Cerebellar nuclear complex (tissue), 1 donor: ENCODE results near the gene PALM2AKAP2.

Source experiments
- DNase-seq, 2 experiments: peaks; one replicate each; lab custom pipeline; 2025; lab: John Stamatoyannopoulos, UW

Gene PALM2AKAP2

DNA sequence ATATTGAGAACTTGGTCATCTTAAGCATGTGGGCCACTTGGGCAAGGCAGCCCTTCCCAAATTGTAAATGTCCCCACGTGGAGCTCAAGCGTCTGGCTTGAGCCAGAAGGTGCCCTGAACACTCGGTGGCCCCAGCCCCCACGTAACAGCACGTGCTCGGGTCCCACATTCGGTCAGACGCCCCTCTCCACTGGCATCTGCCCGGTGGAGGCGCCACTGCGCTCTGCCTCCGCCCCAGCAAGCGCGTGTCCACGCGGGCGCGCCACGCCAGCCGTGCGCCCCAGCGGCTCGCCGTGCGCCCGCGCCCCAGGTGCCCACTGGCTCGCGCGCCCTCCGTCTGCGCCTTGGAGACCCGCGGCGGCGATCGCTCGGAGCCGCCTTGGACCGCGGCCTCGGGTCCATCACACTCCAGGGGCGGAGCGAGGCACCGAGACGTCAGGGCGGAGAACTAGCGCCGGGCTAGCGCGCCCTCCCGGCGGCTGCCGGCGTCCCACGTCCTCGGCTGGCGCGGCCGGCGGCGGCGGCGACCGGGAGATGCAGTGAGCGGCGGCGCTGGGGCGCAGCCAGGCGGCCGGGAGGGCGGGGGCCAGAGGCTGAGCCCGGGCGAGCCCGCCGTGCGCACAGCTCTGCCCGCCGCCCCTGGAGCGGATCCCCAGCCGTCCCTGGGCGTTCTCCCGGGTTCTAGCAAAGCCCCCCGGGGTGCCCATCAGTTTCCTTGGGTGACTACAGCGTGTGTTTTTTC lies at the start of gene PALM2AKAP2:
Gene PALM2AKAP2, plus strand, starts transcription at position 488 of the 742 bp plus-strand sequence. CDS start 291 bp downstream, outside the sequence.
- DNase-seq: no peak

GRCh38 chr9:109730228-109730627 lies 49.8 kb upstream of the PALM2AKAP2 start:
- no peak for DNase-seq

DNA sequence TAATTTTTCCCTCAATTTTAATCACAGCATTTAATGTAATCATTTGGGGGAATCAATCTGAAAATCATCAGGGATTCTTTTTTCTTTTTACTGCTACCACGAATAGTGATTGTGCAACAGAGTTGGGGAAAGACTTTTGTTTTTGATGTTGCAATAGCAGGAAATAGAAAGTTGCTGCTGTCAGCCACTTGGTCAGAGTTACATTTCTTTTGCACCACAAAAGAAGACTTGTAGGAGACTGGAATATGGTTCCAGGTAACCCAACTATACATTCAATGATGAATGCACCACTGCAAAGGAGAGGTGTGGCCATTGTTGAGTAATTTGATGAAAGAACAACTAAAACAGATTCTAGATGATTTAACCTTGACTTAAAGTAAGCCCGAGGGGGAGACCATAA lies 46.3 kb upstream of the PALM2AKAP2 start:
- no peak for DNase-seq

- no peak for DNase-seq
Observed at GRCh38 chr9:109734814-109735213, 45.2 kb upstream of the PALM2AKAP2 start.

DNA sequence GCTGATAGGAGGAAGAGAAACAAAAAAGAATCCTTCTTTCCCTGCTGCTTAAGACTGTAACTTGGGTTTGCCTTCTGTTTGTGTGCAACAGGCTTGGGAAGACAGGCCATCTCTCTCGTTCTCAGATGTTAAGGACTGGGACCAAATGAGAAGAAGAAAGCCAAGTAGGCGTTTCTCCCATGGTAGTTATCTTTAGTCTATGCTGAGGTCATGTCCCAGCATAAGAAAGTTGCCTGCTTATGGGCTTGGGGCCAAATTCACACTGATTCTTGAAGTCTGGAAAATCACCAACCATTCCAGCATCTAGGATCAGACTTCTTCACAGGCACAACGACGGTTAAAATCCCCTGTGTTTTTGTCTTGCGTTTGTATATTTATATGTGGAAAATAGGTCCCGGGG lies 44.2 kb upstream of the PALM2AKAP2 start:
- DNase-seq: no peak

DNA sequence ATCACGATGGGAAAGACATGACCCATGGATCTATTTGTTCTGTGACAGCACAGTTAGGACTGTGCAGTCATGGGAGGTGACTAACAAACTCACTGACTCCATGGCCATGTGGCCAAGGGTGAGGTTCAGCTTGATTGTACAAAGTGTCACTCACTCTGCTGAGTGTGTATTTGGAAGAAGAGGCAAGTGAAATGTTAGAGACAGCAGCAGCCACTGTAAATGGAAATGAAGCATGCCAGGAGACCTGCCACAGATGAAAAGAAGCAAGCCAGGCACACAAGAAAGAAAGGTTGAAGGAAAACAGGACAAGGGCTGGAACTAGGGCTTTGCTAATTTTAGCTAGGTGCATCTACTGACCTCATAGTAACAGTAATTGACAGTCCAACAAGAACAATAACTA lies 42.7 kb upstream of the PALM2AKAP2 start:
- no peak for DNase-seq

DNA sequence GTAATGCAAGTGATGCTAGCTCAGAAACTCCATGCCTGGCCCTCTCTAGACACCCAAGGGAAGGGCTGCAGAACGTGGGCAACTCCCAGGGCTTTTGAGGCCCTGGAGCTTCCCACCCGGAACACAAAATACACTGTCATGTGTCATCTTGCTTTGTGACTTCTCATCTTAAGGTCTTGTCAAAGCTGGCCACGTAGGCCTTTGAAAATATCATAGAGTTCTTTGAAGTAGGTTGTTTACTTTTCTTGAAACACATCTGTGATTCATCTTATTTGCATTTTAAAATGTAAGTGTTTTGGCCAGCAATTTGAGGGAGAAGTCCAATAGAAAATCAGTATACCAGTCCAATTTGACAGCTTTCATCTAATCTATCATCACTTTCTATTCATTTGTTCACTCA lies 40.2 kb upstream of the PALM2AKAP2 start:
- DNase-seq: no peak

GRCh38 chr9:109742776-109743348 lies 37.1 kb upstream of the PALM2AKAP2 start:
- no peak for DNase-seq

DNA sequence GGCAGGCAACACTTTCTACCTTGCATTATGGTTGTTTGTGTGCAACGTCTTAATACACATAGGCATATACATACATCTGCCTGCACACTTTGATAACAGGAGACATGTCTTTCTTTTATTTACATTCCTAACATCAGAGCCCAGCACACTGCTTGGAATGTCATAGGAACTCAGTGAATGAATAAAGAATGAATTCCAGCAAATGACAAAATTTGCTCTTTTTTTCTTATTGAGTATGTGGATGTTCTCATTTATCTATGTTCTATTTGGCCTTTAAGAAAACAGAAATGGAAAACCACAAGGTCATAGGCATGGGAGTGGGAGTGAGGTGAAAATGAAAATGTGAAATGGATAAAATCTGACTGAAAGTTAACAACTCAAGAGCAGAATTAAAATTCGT lies 36.3 kb upstream of the PALM2AKAP2 start:
- DNase-seq: no peak

GRCh38 chr9:109745335-109746283 lies 34.4 kb upstream of the PALM2AKAP2 start:
- DNase-seq: no peak

DNA sequence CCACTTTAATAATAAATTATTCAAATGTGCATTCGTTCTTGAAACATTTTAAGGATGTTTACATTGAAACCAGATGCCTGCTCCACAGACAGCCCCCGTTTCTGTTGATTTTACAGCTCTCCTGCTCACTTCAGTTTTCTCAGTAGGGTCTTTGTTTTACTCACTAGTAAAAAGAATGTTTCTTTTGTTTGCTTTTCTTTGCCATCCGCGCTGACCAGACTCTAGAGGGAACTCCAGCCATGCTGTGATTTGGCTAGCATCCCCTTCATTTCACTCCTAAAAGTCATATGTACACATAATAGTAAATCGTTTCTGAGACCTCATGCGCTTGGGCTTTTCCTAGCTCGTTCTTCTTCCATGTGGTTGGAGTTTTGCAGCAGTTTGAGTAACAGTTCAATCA lies 28.7 kb upstream of the PALM2AKAP2 start:
- no peak for DNase-seq

DNA sequence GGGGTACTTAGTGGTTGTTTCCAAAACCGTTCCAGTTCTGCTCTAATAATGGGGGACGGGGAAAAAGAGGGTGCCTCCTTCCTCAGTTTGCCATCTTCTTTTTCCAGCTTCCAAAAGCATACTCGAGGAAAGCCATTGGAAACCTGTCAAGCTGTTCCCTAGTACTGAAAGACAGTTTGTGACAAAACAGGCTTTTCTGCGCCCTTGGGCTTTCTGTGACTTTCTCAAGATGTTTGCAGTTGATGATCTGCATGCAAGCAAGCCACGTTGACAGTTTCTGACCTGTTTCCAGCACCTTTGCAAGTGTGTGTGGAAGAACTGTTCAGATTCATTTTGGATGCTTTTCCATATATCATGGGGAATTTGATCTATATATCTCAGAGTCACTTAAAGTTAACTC lies 26.7 kb upstream of the PALM2AKAP2 start:
- no peak for DNase-seq

GRCh38 chr9:109755040-109755439 lies 25.0 kb upstream of the PALM2AKAP2 start:
- no peak for DNase-seq

DNA sequence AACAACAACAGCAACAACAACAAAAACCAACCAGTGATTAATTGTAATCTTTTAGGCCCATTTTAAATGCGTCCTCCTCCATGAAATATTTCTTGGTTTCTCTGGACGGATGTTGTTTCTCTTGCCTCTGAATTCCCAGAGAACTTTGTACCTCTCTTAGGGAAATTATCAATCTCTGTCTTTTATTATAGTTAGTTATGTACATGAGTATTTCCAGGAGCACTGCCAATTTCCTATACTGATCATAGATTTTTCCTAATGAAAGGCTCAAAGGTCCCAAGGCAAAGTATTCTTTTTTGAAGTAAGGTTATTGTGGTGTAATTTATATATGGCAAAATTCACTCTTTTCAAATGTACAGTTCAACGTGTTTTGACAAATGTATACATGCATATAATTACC lies 20.4 kb upstream of the PALM2AKAP2 start:
- DNase-seq: no peak

DNA sequence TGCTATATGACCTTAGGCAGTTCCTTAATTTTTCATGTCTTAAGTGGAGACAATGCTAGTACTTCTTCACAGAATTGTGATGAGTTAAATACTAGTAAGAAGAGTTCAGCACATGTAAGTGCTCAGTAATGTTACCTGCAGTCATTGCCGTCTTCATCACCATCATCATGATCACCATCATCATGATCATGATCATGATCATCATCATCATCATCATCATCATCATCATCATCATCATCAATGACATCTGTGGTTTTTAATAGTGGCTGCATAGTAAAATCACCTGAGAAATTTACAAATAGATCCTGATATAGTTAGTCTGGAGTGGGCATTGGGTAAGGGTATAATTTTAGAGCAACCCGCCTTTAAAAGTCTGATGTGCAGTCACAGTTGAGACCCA lies 14.7 kb upstream of the PALM2AKAP2 start:
- no peak for DNase-seq

GRCh38 chr9:109765830-109766229 lies 14.2 kb upstream of the PALM2AKAP2 start:
- DNase-seq: no peak

GRCh38 chr9:109766351-109766750 lies 13.6 kb upstream of the PALM2AKAP2 start:
- no peak for DNase-seq

DNA sequence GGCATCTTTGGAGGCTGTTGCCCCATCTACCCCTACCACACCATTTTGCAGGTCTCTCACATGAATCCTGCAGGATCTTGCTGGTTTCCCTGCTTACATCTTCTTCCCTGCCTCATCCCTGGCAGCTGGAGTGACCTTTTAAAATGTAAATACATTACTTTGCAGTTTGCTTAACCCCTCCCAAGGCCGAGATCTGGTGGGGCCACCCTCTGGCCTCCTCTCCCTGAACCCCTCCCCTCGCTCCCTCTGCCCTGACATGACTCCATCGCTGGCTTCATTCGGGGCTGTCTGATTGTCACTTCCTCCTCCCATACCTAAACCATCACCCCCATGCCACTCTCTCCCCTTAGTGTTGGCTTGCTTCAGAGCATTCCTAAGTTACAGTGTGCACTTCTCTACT lies 12.6 kb upstream of the PALM2AKAP2 start:
- DNase-seq: no peak

DNA sequence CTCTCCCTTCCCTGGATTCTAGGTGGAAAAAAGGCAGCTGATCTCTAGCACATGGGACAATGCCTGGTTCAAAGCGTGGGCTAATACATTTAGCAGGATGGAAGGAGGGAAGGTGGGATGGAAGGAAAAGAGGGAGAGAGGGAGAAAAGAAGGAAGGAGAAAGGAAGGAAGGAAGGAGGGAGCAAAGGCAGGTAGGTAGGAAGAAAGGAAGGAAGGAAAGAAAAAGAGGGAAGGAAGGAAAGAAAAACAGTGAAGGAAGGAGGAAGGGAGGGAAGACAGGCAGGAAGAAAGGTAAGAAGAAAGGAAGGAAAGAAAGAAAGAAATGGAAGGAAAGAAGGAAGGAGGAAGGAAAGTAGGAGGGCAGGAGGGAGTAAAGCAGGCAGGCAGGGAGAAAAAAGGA lies 12.2 kb upstream of the PALM2AKAP2 start:
- no peak for DNase-seq

DNA sequence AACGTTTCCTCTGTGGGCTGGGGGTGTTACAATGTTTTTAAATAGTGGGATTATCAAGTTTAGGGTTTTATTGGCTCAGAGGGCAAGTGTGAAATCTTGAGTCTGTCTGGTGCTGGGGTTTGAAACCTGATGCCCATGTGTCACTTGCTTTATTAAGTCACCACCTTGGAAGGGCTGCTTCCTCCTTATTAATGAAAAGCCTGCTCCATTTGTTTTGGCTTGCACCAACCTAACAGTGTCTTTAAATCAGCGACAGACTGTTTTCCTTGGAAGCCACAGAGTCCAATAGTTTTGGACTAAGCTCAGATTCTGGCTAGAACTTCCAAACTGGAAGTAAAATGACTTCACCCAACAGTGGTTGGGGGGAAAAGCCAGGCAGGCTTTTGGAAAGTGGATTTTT lies 10.7 kb upstream of the PALM2AKAP2 start:
- no peak for DNase-seq

- no peak for DNase-seq
Observed at GRCh38 chr9:109770101-109770500, 9.9 kb upstream of the PALM2AKAP2 start.

DNA sequence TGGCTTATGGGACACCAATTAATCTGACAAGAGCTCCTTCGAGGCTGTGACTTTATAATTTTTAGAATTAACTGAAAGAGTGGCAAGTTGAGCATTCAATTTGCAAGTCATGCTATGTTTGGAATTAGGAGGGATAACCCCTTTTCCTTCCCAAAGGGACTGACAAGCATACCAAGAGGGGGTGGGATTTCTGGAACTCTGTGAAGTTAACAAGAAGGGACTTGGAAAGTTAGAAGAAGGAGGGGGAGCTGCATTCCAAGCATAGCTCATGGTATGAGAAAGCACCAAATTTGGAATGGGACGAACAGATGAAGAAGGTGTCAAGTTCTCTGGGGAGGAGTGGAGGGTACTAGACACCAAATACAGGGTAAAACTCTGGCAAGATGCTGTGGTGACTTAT lies 8.9 kb upstream of the PALM2AKAP2 start:
- DNase-seq: no peak
